OCI-LY1 (cell line): ENCODE data around the gene SLC35F4.

ENCODE experiments used
- H2AFZ ChIP-seq: fragments of 200-600 bp; sonication (generic), shearing (Covaris generic); 2 replicates; pipeline ENCODE4 v1.6.0; 2014; ENCODE audit warnings: antibody characterized with exemption, mild to moderate bottlenecking, low read length
- H3F3A ChIP-seq: fragments of 200-600 bp; sonication (generic), shearing (Covaris generic); 2 replicates; pipeline ENCODE4 v1.6.0; 2014; ENCODE audit warnings: mild to moderate bottlenecking, antibody characterized with exemption, low read length, moderate library complexity; ENCODE audit not compliant: insufficient read depth
- H3K27ac ChIP-seq: fragments of 200-600 bp; sonication (generic); 2 replicates; pipeline ENCODE4 v1.5.1; 2014; ENCODE audit warnings: low read length, mixed run types, mild to moderate bottlenecking, low read depth; ENCODE audit not compliant: poor library complexity, severe bottlenecking
- H3K27me3 ChIP-seq: fragments of 200-600 bp; sonication (generic); 2 replicates; pipeline ENCODE4 v1.6.0; 2014; ENCODE audit warnings: antibody characterized with exemption, mild to moderate bottlenecking, low read length, moderate library complexity; ENCODE audit not compliant: insufficient read depth
- H3K36me3 ChIP-seq: fragments of 200-600 bp; sonication (generic); 2 replicates; pipeline ENCODE4 v1.6.1; 2014; ENCODE audit warnings: mild to moderate bottlenecking, antibody characterized with exemption, low read length, moderate library complexity, mixed read lengths; ENCODE audit not compliant: insufficient read depth
- H3K4me1 ChIP-seq: fragments of 200-600 bp; sonication (generic); 2 replicates; pipeline ENCODE4 v1.5.1; 2014; ENCODE audit warnings: mild to moderate bottlenecking, low read length, moderate library complexity; ENCODE audit not compliant: insufficient read depth, severe bottlenecking
- H3K4me2 ChIP-seq: fragments of 200-600 bp; sonication (generic), shearing (Covaris generic); 2 replicates; pipeline ENCODE4 v1.6.1; 2014; ENCODE audit warnings: low read length
- H3K4me3 ChIP-seq: fragments of 200-600 bp; sonication (generic); 2 replicates; pipeline ENCODE4 v1.5.1; 2014; ENCODE audit warnings: low read length, low read depth, mild to moderate bottlenecking, mixed read lengths; ENCODE audit not compliant: poor library complexity, severe bottlenecking
- H3K79me2 ChIP-seq: fragments of 200-600 bp; shearing (Covaris generic); 2 replicates; pipeline ENCODE4 v1.6.1; 2016; ENCODE audit warnings: mixed run types, low read length, mixed read lengths; ENCODE audit not compliant: insufficient read depth
- H3K9ac ChIP-seq: fragments of 200-600 bp; sonication (generic), shearing (Covaris generic); 2 replicates; pipeline ENCODE4 v1.6.1; 2014; ENCODE audit warnings: mild to moderate bottlenecking, low read length, mixed read lengths
- H3K9me2 ChIP-seq: fragments of 200-600 bp; sonication (generic), shearing (Covaris generic); 2 replicates; pipeline ENCODE4 v1.6.1; 2014; ENCODE audit warnings: low read depth, mild to moderate bottlenecking, low read length, mixed read lengths
- H3K9me3 ChIP-seq: fragments of 200-600 bp; shearing (Covaris generic); 2 replicates; pipeline ENCODE4 v1.6.1; 2014; ENCODE audit warnings: low read length, mixed read lengths
- H4K20me1 ChIP-seq: fragments of 200-600 bp; sonication (generic), shearing (Covaris generic); 2 replicates; pipeline ENCODE4 v1.6.0; 2016; ENCODE audit warnings: mild to moderate bottlenecking, low read length; ENCODE audit not compliant: insufficient read depth
- EZH2 ChIP-seq: fragments of 200-600 bp; sonication (generic), shearing (Covaris generic); IDR thresholded peaks from 2 replicates; pipeline ENCODE4 v1.8.0; 2017; ENCODE audit warnings: borderline replicate concordance, mixed run types, mild to moderate bottlenecking, antibody characterized with exemption, low read length, moderate library complexity, mixed read lengths
- TF ChIP-seq, protein P1 (sequence below): fragments of 200-600 bp; sonication (generic), shearing (Covaris generic); IDR thresholded peaks from 2 replicates; pipeline ENCODE4 v1.5.1; 2017; ENCODE audit warnings: mild to moderate bottlenecking, antibody characterized with exemption, low read length, moderate library complexity, mixed read lengths

Gene SLC35F4

DNA sequence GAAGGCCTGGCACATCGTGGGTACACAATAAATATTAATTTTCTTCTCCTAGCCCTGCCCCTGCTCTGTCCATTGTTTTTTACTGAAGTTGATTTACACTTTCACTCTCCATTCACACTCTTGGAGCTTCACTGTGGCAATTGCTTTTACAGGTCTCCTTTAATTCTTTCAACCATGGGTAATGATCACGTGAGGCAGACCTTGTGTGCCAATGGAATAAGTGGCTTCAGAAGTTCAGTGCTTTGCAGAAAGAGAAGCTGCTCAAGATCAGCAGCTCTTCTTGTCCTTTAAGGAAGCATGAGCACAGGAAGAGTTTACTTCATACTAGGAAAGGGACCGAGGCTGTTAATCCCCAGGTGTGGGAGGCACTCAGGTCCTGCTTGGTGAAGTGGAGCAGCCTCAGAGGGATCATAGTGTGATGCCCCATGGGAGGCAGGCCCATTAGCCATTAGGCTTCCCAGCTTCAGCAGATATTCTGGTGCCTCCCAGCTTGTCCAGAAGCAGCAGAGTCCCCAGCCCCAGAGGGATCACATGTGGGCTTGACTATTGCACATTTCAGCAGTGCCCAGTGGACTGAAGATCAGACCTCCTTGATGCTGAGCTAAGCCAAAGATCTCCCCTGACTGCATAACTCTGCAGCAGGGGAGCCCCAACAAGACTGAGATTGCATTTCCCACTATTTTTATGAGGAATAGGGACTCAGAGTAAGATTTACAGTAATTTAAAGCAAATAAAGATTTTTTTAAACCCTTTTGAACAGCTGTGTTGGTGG lies 5.0 kb upstream of the SLC35F4 start:
- Histone ChIP-seq H3K27me3 (no peaks in the 10 kb centered on the region), H3K27ac (no peak overlapping the region), H3K36me3 (no peaks in the 10 kb centered on the region), H3K9me2 (no peaks in the 10 kb centered on the region), H3K4me3 (no peak overlapping the region), H3K79me2 (no peaks in the 10 kb centered on the region), H2AFZ (no peak overlapping the region), H3F3A (no peaks in the 10 kb centered on the region), H3K4me2 (no peak overlapping the region), H3K4me1 (no peaks in the 10 kb centered on the region), H3K9ac (no peak overlapping the region), H4K20me1 (no peaks in the 10 kb centered on the region), H3K9me3 (no peaks in the 10 kb centered on the region)
- TF ChIP-seq, protein P1, sequence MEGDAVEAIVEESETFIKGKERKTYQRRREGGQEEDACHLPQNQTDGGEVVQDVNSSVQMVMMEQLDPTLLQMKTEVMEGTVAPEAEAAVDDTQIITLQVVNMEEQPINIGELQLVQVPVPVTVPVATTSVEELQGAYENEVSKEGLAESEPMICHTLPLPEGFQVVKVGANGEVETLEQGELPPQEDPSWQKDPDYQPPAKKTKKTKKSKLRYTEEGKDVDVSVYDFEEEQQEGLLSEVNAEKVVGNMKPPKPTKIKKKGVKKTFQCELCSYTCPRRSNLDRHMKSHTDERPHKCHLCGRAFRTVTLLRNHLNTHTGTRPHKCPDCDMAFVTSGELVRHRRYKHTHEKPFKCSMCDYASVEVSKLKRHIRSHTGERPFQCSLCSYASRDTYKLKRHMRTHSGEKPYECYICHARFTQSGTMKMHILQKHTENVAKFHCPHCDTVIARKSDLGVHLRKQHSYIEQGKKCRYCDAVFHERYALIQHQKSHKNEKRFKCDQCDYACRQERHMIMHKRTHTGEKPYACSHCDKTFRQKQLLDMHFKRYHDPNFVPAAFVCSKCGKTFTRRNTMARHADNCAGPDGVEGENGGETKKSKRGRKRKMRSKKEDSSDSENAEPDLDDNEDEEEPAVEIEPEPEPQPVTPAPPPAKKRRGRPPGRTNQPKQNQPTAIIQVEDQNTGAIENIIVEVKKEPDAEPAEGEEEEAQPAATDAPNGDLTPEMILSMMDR = no peak
- no peak for TF ChIP-seq EZH2

DNA sequence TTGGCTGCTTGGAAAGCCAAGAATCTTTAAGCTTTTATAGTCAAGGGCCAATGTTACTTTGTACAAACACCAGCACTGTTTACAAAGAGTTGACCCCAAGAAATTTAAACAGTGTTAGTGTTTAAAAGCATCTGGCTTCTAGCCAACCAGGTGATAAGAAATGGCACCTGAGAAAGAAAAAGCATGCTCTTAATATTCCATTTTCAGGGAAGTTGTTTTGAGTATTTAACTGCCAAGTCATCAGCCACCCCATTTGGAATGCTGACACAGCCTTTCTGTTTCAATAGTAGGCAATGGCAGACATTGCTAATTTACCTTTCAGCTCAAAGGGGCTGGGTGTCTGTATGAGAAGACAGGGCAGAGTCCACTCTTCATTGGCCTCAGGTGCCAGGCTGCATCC lies 3.7 kb upstream of the SLC35F4 start:
- Histone ChIP-seq H3F3A (no peaks in the 10 kb centered on the region), H2AFZ (no peak overlapping the region), H3K4me3 (no peak overlapping the region), H3K4me2 (no peak overlapping the region), H3K27ac (no peak overlapping the region), H3K9me3 (no peaks in the 10 kb centered on the region), H3K36me3 (no peaks in the 10 kb centered on the region), H3K9ac (no peak overlapping the region), H3K79me2 (no peaks in the 10 kb centered on the region), H3K4me1 (no peaks in the 10 kb centered on the region), H3K9me2 (no peaks in the 10 kb centered on the region), H3K27me3 (no peaks in the 10 kb centered on the region), H4K20me1 (no peaks in the 10 kb centered on the region)
- TF ChIP-seq EZH2 = no peak
- TF ChIP-seq, protein P1 = no peak

DNA sequence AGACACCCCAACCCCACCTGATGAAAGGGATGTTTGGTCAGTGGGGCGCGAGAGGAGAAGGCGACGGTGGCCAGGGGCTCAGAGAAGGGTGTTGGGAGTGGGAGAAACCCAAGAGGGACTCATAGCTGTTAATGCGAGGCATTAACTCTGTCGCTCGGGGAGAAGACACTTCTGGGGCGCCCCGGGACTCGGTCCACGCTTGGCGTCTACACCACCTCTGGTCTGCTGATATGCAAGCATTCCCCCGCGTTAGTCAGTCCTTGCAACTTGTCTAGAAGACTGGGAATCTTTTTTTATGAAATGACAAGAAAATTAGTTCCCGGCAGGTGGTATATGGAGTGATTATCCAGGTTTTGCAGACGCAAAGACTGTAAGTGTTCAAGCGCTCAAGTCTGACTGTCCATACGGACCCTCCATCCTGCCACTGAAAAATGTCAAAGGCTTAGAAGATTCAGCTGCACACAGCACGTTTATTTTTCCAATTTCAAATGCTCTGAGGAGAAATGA lies 360 bp upstream of the SLC35F4 start:
- H3K4me2 ChIP-seq = no peak overlapping the region
- H3F3A ChIP-seq = no peaks in the 10 kb centered on the region
- no peaks in the 10 kb centered on the region for H3K36me3 ChIP-seq
- no peaks in the 10 kb centered on the region for H3K27me3 ChIP-seq
- H3K9me2 ChIP-seq = no peaks in the 10 kb centered on the region
- TF ChIP-seq, protein P1 = no peak
- TF ChIP-seq EZH2 = no peak
- H2AFZ ChIP-seq = no peak overlapping the region
- H3K79me2 ChIP-seq = no peaks in the 10 kb centered on the region
- H3K27ac ChIP-seq = no peak overlapping the region
- no peaks in the 10 kb centered on the region for H4K20me1 ChIP-seq
- no peaks in the 10 kb centered on the region for H3K9me3 ChIP-seq
- no peak overlapping the region for H3K9ac ChIP-seq
- H3K4me1 ChIP-seq = no peaks in the 10 kb centered on the region
- H3K4me3 ChIP-seq = no peak overlapping the region
